PFSK-1 (cell line): ENCODE data around the gene DRAM1.

Experiments used
- POLR2AphosphoS5 ChIP-seq: IDR thresholded peaks from 2 replicates; pipeline ENCODE4 v1.6.1; 2012; ENCODE audit warnings: low read depth, mild to moderate bottlenecking, control low read depth, low read length, moderate library complexity
- SIN3A ChIP-seq: IDR thresholded peaks from 2 replicates; pipeline ENCODE4 v1.6.1; 2012; ENCODE audit warnings: mild to moderate bottlenecking, low read length, moderate library complexity, borderline replicate concordance; ENCODE audit not compliant: insufficient read depth

- TF ChIP-seq POLR2AphosphoS5 (no peak), SIN3A (no peak)
Measured at GRCh38 chr12:101877806-101878242, 444 bp downstream of the DRAM1 start.
